GM18861 (cell line): ENCODE results near the gene FOXO1.

Source experiments
- ATAC-seq: cut with Tn5 transposase; IDR thresholded peaks from one replicate; pipeline ENCODE4 v1.9.1; 2021; ENCODE audit not compliant: unreplicated experiment

FOXO1 gene

GRCh38 chr13:40515702-40516101, 150.7 kb downstream of the FOXO1 start:
- ATAC-seq: no peak

- no peak for ATAC-seq
These were observed 151.6 kb downstream of the FOXO1 start for GRCh38 chr13:40514802-40515201.

GRCh38 chr13:40509876-40510275, 156.6 kb downstream of the FOXO1 start:
- no peak for ATAC-seq

GRCh38 chr13:40508767-40509342, 157.6 kb downstream of the FOXO1 start:
- no peak for ATAC-seq

- no peak for ATAC-seq
These were observed 158.3 kb downstream of the FOXO1 start for GRCh38 chr13:40508127-40508526.

- no peak for ATAC-seq
These were observed 159.6 kb downstream of the FOXO1 start for GRCh38 chr13:40506592-40507446.
